Ishikawa (cell line): ENCODE data around the gene NBAS.

ENCODE experiments used
- CEBPB ChIP-seq: IDR thresholded peaks from 2 replicates; pipeline ENCODE4 v1.6.1; 2012
- RAD21 ChIP-seq: IDR thresholded peaks from 2 replicates; pipeline ENCODE4 v1.6.1; 2012; ENCODE audit warnings: low read depth
- TF ChIP-seq, protein P1 (sequence below): IDR thresholded peaks from 2 replicates; pipeline ENCODE4 v1.6.1; 2012

DNA sequence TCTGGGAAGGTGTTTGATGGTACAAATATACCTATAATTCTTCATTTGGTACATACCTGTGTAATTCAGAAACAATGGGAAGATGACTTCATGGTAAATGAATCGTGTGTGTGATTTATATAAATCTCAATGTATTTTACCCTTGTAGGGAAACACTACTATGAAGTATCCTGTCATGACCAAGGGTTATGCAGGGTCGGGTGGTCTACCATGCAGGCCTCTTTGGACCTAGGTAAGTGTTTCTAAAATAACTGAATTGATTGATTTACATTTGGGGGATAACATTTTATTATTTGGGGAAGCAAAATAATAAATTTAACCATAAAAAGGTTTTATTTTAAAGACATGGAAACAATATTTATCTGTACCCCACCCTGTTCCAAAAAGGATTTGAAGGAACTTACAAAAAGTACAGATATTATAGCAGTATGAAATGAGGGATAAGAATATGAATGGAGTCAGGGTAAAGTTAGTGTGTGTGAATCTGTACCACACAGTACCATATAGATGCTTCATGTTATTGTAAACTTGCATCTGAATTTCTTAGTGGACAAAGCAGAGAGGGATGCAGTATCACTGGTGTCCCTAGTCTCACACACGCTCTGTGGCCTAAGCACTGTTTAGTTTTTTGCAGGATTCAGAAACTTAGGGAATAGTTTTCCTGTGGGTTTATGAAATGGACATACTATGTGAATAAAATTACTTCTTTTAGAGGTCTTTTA, 42.1 kb upstream of the NBAS start:
- no peak for TF ChIP-seq CEBPB
- TF ChIP-seq, protein P1, sequence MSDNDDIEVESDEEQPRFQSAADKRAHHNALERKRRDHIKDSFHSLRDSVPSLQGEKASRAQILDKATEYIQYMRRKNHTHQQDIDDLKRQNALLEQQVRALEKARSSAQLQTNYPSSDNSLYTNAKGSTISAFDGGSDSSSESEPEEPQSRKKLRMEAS = no peak
- TF ChIP-seq RAD21 = no peak
